ENCODE data around the gene SIPA1L3.

- TF ChIP-seq CTCF (tag by site-specific recombination; IDR thresholded peaks at IDR 0.05) (no peak), ZNF10 (tag by site-specific recombination; IDR thresholded peaks at IDR 0.05) (no peak), PATZ1 (tag by site-specific recombination; IDR thresholded peaks at IDR 0.05) (no peak), ZNF24 (tag by site-specific recombination; IDR thresholded peaks at IDR 0.05) (no peak), ZNF37A (tag by site-specific recombination; IDR thresholded peaks at IDR 0.05) (no peak), KLF9 (tag by site-specific recombination; IDR thresholded peaks at IDR 0.05; ENCODE audit: low read depth) (no peak), PRDM4 (tag by site-specific recombination; IDR thresholded peaks at IDR 0.05) (no peak), ZNF169 (tag by site-specific recombination; IDR thresholded peaks at IDR 0.05) (no peak), ZNF704 (tag by site-specific recombination; IDR thresholded peaks at IDR 0.05) (no peak), ELK4 (IDR thresholded peaks at IDR 0.05; ENCODE audit: borderline replicate concordance, low read depth, low read length) (no peak), HOXA7 (CRISPR knock-in tag; IDR thresholded peaks at IDR 0.05; ENCODE audit: borderline replicate concordance) (no peak)
These were observed 283.8 kb downstream of the SIPA1L3 start for GRCh38 chr19:38190793-38191192.
